Right renal pelvis (tissue), 4 donors: Measurements from ENCODE around the gene OR4F6. TPM values are rescaled to one million over a fixed set of nuclear protein-coding genes. Genes with fewer than 3 reads are reported as not detected.
"Not testable (repeated sequence)": the region's sequence is repeated elsewhere in the genome, so short reads cannot be mapped to it uniquely, and the experiment has no call there.

Experiments used
- DNase-seq, 4 donors: peaks; one replicate each; pipeline ENCODE4 v3.0.0-alpha.2; 2013; ENCODE audit warnings: low read depth in 4 of 4, low spot score in 3 of 4, missing footprints in 1 of 4
- polyA plus RNA-seq, 4 donors: library from polyadenylated mRNA; unstranded; fragments of 120-200 nt; gene quantifications; one replicate each; pipeline ENCODE4 v1.2.1, GENCODE V29; 2013; ENCODE audit not compliant: insufficient read length in 4 of 4

The OR4F6 gene
- not detected for polyA plus RNA-seq

GRCh38 chr15:101803209-101803608 lies at the start of gene OR4F6:
TSS of gene OR4F6 (plus strand) at chr15:101803509. CDS start at chr15:101805720, 2,211 bp downstream.
- no peak for DNase-seq

- not testable (repeated sequence) for DNase-seq
Measured at GRCh38 chr15:101764669-101765339, 38.5 kb upstream of the OR4F6 start.

GRCh38 chr15:101765340-101765671 lies 38.0 kb upstream of the OR4F6 start:
- DNase-seq: not testable (repeated sequence)

- no peak for DNase-seq
Measured at GRCh38 chr15:101765772-101766456, 37.4 kb upstream of the OR4F6 start.

- not testable (repeated sequence) for DNase-seq
Measured at GRCh38 chr15:101767083-101767640, 36.1 kb upstream of the OR4F6 start.

- DNase-seq: no peak
Measured at GRCh38 chr15:101772921-101773320, 30.4 kb upstream of the OR4F6 start.

- DNase-seq: no peak
Measured at GRCh38 chr15:101773496-101774100, 29.7 kb upstream of the OR4F6 start.

- no peak for DNase-seq
Measured at GRCh38 chr15:101775136-101775535, 28.2 kb upstream of the OR4F6 start.

- not testable (repeated sequence) for DNase-seq
Measured at GRCh38 chr15:101778576-101778975, 24.7 kb upstream of the OR4F6 start.

GRCh38 chr15:101780225-101780624 lies 23.1 kb upstream of the OR4F6 start:
- DNase-seq: not testable (repeated sequence)

GRCh38 chr15:101781928-101782327 lies 21.4 kb upstream of the OR4F6 start:
- DNase-seq: no peak

GRCh38 chr15:101784644-101785043 lies 18.7 kb upstream of the OR4F6 start:
- no peak for DNase-seq

- not testable (repeated sequence) for DNase-seq
Measured at GRCh38 chr15:101786422-101786821, 16.9 kb upstream of the OR4F6 start.

GRCh38 chr15:101788001-101788400 lies 15.3 kb upstream of the OR4F6 start:
- DNase-seq: not testable (repeated sequence)

GRCh38 chr15:101788503-101789269 lies 14.6 kb upstream of the OR4F6 start:
- DNase-seq: not testable (repeated sequence)

GRCh38 chr15:101790748-101791147 lies 12.6 kb upstream of the OR4F6 start:
- DNase-seq: not testable (repeated sequence)

- DNase-seq: not testable (repeated sequence)
Measured at GRCh38 chr15:101793981-101794380, 9.3 kb upstream of the OR4F6 start.

- no peak for DNase-seq
Measured at GRCh38 chr15:101795455-101795854, 7.9 kb upstream of the OR4F6 start.

- DNase-seq: no peak
Measured at GRCh38 chr15:101799665-101800064, 3.6 kb upstream of the OR4F6 start.

GRCh38 chr15:101801048-101801447 lies 2.3 kb upstream of the OR4F6 start:
- DNase-seq: no peak

GRCh38 chr15:101803676-101804075 lies 367 bp downstream of the OR4F6 start:
- no peak for DNase-seq
